IPS DF 19.7 (cell line): ENCODE data around the gene CD274.
"Not testable (repeated sequence)": the region's sequence is repeated elsewhere in the genome, so short reads cannot be mapped to it uniquely, and the experiment has no call there.

Source experiments
- DNase-seq: peaks from one replicate; pipeline ENCODE4 v3.0.0-alpha.2; 2013; ENCODE audit warnings: low read depth, low spot score

CD274 gene

DNA sequence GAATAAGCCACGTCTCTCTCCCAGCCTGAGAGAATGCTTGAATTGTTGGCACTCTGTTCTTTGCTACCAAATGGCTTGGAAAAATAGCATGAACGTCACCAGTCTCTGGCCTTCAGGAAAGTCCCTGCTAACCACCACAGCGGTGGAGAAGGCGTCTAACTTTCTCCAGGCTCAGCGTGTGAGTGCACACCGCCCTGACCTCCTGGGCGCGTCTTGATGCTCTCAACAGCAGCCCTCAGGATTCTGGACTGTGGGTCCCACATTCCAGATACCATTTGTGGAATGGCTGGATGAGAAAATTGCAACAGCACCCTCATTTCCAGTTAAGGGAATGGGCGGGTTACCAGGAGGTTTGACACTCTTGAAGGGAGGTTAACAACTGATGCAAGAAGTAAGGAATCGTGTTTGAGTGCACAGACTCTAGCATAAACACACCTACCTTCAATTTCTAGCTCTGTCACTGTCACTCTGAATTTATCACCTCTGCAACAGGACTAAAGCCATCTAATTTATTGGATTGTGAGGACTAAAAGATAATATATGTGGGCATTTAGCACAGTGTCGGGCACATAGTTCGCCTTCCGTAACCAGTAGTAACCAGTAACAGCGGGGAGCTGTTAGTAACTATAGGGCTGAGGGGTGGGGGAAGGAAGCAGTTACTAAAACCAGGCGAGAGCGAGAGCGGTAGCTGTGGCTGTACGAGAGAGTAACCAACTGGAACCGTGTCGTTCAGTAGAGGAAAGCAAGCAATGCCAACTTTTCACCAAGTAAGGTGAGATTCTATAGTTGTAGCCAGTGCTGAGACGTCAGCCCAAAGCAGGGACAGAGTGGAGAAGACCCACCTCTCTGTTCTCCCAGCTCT, 11.8 kb upstream of the CD274 start:
- no peak for DNase-seq

DNA sequence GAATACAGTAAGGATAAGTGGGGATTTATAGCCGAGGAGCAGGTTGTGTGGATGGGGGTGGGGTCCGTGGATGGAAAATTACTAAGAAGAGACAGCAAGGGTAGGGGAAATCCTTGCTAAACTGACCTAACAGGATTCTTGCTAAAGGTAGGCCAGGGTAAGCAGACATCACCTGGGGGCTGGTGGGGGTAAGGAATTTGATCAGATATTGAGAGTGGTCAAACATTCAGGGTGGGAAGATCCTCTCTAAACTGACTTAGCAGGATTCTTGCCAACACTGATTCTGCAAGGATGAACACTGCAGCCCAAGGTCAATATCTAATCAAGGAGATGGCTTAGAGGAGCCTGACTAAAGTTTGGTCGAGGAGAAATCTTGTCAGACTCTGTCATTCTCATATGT, 9.9 kb upstream of the CD274 start:
- no peak for DNase-seq

DNA sequence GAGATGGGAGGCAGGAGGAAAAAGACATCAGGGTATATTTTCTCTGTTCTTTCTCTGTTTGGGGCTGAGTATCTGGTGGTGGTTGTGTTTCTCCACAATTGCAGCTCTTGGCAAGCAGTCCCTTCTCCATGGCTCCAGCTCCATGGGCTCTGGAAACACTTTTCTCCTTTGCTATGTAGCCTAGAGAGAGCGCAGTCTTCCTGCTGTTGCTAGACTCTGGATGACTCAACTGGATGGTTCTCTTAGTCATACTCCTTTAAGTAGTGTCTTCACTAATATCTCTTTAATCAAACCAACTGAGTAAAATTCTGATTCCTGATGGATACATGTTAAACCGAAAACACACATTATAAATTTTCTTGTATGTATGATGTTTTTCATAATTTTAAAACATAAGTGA, 9.3 kb upstream of the CD274 start:
- DNase-seq: no peak

DNA sequence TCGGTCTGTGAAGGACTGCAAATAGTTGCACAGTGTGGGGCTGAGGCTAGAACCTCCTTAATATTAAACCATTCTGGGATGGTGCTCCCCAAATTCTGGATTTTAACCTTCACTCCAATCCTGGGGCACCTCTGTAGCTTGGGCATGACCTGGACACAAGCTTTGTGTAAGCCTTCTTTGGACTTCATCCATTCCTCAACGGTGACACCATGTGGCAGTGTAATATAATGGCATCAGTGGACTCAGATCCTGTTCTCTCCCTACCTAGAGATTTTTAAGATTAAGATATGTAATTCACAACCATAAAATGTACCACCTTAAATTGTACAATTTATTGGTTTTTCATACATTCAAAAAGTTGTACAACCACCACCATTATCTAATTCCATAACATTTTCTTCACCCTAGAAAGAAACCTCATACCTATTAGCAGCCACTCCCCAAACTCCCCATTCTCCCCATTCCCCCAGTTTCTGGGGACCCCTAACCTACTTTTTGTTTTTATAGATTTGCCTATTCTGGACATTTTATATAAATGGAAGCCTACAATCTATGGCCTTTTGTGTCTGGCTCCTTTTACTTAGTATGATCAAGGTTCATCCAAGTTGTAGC, 7.8 kb upstream of the CD274 start:
- DNase-seq: no peak

DNA sequence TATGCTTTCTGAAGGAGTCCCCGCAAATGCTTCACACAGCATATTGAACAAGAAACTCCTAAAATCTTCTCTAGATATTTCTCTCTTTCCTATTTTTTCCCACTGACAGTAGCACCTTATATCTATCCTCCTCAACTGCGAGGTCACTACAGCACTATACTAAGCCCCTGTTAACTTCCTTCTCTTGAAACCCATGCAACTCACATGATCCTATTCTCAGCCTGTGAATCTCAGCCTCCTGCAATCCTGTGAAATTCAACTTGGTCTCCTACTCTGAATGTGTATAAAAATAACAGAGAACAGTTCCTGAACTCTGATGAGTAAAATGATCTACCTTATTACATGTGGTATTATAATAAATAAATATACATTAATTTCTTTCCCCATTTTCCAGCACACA, 6.5 kb upstream of the CD274 start:
- DNase-seq: no peak

DNA sequence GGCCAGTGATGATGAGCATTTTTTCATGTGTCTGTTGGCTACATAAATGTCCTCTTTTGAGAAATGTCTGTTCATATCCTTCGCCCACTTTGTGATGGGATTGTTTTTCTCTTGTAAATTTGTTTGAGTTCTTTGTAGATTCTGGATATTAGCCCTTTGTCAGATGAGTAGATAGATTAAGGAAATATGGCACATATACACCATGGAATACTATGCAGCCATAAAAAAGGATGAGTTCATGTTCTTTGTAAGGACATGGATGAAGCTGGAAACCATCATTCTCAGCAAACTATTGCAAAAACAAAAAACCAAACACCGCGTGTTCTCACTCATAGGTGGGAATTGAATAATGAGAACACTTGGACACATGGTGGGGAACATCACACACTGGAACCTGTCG, 5.2 kb upstream of the CD274 start:
- not testable (repeated sequence) for DNase-seq

DNA sequence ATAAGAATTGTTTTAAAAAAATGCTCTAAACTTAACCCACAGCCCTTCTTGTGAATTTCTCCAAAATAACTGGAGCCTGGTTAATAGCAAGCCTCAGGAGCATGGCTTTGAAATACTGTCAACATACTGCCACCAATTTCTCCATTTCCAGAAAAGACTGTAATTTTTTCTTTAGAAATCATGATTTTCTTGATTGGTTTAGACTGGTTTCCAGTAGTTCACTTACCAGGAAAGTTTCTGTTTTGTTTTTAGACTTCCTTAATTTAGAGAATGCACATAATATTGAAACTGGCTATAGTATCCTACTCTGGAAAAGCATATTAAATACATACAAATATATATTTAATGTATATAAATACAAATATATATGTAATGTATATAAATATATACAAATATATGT, 4.5 kb upstream of the CD274 start:
- no peak for DNase-seq

DNA sequence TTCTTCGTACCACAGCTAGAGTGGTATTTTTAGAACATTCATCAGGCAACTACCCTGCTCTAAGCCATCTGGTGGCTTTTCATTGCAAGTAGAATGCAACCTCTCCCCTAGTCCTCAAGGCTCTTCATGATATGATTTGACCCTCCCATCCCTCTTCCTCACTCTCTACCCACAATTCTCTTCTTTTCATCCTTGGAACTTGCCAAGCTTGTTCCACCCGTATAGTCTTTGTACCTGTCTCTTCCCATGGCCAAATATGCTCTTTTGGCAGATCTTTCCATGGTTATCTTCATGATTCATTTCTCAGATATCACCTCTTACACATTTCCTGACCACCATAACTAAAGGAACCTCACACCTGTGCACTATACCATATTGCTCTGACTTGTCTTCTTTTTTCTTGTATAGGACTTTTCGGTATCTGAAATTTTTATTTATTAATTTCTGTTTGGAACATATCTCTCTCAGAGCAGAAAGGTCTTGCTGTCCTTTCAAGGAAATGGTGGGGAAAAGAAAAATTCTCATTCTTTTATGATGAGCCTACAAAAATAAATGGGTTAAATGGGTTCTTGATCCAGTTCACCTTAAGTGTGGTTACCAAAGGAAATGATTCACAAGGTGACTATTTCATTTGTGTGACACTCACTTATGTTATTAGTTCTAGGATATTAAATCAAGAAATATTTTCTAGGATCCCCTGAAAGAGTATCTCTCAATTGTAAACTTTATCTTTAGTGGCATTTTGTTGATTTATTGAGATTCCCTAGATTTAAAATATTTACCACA, 3.7 kb upstream of the CD274 start:
- no peak for DNase-seq

DNA sequence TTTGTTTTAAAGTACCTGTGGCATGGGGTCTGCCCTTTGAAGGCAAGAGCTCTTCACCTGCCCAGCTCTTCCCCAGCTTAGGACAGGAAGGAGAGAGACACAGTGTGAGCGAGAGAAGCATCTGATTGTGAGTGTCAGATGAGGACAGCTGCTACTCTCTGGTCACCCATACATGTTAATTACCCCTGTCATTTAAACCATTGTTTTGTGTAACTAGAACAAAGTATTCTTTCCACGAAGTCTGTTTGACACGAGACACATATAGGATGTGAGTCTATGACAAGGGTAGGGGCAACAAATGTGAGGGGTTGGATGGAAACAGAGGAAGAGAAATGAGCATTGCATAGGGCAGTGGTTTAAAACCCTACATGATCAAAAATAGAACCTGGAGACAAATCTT, 3.0 kb upstream of the CD274 start:
- no peak for DNase-seq

DNA sequence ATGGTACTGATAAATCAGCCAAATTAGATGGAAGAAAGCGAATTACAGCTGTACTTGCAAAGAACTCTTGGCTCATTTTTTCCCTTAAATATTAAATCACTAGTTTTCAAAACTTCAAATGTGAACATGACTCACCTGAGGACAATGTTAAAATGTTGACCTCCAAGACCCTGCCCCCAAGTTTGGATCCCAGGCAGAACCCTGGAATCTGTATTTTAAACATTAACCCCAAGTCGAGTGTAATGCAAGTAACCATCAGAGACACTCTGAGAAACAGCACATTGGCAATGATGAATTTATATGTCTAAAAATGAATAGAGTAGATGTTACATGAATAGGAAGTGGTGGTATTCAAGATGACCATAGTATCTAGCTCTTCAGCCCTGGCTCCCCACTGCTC, 2.3 kb upstream of the CD274 start:
- no peak for DNase-seq

DNA sequence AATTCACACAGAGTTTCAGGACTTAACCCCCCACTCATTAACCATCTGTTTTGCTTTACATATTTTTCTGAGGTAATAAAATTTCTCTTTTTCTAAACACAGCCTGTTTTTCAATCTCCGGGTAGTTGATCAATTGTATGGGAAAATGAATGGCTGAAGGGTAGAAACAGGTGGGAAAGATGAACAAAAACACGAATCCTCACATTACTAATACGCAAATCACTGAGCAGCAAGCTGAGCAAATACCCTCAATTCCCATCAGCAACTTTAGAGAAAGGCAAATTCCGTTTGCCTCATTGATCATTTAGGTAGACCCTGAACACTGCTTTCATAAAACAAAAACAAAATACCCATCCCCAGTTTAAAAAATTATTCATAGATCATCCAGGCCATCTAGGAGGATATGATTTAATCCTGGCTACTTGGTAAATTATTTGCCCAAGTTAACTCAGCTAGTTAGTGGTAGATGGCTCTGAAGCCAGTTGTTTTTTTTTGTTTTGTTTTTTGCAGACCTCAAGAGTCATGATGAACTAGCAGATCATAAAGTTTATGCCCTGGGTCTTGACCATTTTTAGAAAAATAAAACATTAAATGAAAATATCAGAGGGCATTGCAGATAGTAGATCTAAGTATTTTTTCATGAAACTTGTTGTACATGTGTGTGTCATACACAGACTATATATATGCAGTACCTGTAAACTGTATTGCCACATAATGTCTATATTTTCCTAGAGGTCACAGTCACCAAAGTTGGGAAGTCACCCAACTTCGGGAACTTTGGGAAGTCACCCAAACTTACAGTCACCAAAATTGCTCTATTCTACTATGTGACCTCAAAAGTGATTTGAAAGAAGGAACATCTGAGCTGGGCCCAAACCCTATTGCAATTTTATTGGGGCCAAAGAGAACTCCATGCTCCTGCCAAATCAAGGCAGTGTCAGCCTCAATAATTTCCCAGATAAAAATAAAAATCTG, 1.6 kb upstream of the CD274 start:
- no peak for DNase-seq

DNA sequence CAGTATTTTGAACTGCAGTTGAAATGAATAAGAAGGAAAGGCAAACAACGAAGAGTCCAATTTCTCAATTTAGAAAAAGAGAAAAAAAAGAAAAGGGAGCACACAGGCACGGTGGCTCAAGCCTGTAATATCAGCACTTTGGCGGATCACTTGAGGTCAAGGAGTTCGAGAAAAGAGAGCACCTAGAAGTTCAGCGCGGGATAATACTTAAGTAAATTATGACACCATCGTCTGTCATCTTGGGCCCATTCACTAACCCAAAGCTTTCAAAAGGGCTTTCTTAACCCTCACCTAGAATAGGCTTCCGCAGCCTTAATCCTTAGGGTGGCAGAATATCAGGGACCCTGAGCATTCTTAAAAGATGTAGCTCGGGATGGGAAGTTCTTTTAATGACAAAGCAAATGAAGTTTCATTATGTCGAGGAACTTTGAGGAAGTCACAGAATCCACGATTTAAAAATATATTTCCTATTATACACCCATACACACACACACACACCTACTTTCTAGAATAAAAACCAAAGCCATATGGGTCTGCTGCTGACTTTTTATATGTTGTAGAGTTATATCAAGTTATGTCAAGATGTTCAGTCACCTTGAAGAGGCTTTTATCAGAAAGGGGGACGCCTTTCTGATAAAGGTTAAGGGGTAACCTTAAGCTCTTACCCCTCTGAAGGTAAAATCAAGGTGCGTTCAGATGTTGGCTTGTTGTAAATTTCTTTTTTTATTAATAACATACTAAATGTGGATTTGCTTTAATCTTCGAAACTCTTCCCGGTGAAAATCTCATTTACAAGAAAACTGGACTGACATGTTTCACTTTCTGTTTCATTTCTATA, 602 bp upstream of the CD274 start:
- no peak for DNase-seq

DNA sequence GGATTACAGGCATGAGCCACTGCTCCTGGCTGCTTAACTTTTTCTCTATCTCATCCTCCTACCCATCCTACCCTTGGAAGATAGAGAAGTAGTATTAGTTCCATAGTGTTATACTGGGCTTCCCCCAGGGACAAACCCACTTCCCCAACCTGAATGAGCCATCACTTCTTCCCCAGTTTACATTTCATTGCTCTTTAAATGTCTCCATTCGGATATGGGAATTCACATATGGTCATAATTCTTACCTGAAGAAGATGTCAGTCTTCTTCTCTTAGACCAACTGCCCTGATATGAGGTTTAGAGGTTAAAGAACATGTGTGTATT, 1.9 kb downstream of the CD274 start:
- DNase-seq: no peak

DNA sequence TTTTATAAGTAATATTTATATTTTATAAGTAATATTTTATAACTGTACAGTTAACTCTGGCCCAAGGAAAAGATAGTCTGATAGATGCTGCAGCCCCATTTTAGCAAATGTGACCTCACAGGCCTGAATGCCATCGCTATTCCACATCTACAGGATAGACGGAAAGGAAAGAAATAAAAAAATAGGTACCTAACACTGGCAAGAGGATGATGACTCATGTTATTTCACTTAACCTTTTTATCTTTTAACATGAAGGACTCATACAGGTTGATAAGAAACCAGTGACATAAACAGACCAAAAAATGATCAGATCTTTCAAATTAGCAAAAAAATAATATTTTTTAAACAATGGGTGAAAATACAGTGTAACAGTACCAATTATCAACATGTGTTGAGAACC, 2.7 kb downstream of the CD274 start:
- no peak for DNase-seq

DNA sequence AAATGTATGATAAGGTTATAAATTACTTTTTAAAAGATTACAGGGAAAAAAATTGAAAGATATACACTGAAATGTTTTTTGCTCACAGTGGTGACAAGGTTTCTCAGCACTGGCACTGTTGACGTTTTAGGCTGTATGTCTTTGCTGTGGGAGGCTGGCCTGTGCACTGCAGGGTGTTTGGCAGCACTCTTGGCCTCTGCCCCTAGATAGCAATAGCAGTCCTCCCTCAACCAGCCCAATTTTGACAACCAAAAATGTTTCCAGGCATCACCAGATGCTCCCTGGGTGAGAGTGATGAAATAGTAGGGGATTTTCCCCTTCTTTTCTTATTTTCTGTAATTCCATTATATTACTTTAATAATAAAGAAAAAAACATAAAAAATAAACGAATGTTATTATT, 3.3 kb downstream of the CD274 start:
- no peak for DNase-seq

DNA sequence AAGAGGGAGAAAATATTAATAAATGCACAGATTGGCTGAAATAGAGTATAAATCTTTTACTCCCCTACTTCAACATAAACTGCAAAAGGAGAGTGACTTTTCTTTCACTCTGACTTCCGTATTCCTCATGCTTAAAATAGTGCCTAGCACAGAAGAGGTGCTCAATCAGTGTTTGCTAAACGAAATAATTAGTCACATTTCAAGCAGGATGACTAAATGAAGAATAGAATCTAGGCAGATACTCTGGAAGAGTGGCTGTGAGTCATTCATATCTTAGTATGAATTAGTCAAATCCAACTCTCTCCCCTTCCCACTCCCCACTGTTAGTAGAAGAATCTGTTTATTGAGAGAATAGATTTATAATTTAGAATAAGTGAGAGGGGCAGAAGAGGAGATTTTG, 4.8 kb downstream of the CD274 start:
- no peak for DNase-seq

DNA sequence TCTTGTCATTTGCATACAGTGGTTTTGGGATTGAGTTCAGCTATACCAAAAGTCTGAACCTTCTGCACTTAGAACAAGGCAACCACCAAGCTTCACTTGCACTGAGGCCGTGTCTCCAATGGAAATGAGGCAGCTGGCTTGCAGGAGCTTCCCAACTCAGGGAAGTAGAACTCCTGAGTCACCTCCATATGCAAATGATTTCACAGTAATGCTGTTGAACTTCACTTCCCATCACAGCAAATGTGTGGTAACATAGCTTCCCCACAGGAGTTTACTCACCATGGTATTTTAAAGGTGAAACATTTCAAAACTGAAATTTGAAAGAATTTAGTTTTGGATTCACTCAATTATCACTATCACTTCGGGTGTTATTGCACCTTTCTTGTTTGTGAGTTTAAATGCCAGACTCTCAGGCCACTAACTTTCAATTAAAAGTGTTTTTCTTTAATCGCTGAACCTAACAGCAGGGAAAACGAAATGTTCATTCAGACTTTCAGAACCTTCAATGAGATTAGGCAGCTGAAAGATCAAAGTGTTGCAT, 9.0 kb downstream of the CD274 start:
- DNase-seq: no peak

DNA sequence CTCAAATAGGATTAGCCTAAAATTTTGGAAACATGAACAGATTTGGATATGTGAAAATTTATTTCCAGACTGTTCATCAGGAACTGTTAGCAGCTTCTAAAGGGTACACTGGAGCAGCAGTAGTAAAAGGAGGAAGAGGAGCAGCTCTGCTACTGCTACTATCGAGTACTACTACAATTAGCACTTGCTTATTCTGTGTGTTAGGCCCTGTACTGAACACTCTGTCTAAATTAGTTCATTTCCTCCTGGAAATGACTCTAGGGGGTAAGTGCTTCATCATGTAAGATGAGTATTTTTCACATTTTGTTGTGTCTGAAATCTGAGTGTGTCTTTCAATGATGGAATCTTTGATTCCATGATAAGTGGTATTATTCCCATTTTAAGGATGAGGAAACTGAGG, 9.8 kb downstream of the CD274 start:
- DNase-seq: no peak

DNA sequence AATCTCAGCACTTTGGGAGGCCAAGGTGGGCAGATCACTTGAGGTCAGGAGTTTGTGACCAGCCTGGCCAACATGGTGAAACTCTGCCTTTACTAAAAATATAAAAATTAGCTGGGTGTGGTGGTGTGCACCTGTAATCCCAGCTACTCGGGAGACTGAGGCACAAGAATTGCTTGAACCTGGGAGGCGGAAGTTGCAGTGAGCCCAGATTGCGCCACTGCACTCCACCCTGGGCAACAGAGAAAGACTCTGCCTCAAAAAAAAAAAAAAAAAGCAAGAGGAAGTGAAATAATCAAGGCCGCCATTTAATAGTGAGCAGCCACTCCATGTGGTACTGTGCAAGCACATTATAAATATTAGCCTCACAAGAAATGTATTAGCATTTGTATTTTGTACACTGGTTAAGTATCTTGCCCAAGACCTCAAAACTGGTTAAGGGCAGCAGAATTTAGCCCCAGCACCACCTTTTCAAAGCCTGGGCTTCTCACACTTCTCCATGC, 14.5 kb downstream of the CD274 start:
- not testable (repeated sequence) for DNase-seq

DNA sequence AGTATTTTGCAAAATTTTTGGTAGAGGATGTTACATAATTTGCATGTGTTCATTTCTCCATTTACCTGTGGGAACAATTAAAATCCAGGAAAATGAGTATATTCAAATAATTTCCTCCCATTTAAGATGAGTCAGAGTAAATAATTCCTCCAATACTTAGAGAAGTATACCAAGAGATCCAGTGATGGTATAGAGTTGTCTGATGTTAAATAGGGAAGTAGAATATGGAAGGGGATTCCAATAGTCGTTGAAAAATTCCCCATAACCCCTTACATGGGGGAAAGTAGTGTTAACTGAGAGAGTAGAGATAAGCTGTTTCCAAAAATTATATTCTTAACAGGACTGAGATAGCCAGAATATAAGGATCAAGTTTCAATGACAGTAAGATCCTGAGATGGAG, 15.7 kb downstream of the CD274 start:
- no peak for DNase-seq
